Stimulated activated CD4-positive, alpha-beta T cell treated with anti-CD3 and anti-CD28 coated beads, Interleukin-4, amount 100 ng/mL, for 1 hour (primary cell): Measurements from ENCODE around the gene UNC119B.
A peak's percentile ranks its signal among the peaks of the same experiment; 100 is the strongest.
"Not testable (repeated sequence)": the region's sequence is repeated elsewhere in the genome, so short reads cannot be mapped to it uniquely, and the experiment has no call there.

Experiments
- DNase-seq: peaks from one replicate; pipeline ENCODE4 v3.0.0-alpha.2; 2020

The UNC119B gene

DNA sequence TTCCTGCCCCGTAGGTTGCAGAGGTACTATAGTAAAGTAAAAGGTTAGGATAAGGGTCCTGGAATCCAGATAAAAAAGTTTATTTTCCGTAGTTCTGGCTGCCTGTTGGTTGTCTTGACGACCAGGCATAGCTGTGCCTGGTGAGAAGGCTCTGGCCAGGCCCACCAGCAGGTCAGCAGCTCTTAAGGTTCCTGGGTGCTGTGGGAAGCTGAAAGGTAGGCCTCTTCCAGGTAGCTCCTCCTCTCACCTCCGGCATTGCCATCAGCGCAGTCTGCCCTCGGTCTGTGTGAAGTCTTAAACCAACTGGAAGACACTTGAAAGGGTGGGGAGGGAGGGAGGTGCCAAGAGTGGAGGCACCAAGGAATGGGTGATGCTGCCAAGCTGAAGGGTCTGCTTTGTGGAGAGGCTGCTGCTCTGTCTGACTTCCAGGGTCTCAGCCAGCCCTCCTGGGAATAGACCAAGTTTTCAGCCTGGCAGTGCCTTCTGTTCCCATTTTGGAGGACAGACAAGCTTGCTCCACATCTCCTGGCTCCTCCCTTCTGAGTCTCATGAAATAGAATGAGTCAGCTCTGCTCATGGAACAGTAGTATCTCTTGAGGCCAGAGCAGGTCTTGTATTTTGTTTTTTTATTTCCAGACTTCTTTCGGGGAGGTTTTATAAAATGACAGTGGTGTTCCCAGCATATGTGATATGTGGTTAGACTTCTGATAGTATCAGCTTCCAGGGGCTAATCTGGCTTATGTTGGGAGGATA, 10.2 kb downstream of the UNC119B start:
- DNase-seq = no peak

DNA sequence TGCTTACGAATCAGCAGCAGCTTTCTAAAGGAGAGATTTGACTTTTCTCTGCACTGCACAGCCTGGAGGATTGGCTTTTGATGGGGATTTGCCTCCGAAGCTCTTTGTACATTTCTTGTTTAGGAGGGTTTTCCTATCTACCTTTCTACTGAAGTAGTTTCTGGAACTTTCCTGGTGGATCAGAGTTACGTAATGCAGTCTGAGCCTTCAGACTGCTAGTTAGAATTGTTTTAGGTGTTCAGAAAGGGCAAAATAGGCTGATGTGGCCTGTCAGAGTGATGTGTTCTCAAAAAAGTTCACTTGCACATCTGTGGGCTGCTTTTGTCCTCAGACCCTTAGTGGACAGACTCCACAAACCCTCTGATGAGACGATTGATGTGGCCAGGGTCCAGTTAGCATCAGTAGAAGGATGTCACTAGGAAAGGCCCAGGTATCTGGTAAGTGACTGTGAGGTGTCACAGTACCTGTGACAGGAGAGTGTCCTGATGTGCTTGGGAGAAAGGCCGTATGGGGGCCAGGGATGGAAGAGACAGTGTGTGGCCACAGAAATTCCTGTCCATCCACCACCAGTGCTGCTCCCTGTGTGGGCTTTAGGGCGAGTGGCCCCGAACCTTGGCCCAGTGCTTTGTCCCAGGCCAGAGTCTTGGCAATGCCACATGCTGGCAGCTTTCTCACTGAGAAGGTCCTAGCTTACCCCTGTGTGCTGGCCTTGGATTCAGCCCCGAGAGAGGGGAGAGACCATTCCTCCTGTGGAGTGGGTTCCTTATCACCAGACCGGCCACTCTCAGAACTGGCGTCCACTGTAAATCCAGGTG, 10.9 kb downstream of the UNC119B start:
- no peak for DNase-seq

DNA sequence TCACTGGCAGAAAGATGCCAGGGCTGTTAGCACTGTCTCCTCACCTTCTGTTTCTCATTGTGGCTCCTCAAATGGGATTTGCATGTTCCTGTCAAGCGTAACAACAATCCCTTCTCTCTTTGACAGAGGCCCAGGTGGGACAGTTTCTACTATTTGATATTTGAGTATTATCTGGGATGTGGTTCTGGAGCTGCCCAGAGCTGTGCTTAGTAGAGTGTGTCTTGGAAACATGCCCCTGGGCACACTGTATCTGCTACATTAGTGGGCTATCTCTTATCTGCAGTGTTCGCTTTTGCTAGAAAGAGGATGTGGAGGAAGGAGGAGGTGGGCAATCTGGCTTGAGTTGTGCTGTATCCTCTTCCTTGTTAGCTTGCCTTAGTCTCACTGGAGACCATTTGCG, 11.6 kb downstream of the UNC119B start:
- no peak for DNase-seq

DNA sequence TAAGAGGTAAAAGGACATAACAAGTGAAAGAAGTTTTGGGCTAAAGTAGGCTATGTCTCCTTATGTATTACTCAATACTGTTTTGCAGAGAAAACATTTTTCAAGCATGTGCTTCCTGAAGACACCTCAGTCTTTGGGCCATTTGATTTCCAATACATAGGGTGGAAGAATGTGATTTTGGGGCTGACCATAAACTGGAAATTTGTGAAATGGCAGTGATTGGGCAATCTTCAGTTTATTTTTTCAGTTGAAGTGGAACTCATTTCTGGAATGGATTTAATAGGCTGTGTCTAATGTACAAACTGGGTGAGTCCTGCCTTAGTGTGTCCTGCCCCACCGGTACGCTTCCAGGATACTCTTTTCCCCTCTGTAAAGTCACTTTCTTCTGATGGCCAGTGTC, 12.5 kb downstream of the UNC119B start:
- no peak for DNase-seq

DNA sequence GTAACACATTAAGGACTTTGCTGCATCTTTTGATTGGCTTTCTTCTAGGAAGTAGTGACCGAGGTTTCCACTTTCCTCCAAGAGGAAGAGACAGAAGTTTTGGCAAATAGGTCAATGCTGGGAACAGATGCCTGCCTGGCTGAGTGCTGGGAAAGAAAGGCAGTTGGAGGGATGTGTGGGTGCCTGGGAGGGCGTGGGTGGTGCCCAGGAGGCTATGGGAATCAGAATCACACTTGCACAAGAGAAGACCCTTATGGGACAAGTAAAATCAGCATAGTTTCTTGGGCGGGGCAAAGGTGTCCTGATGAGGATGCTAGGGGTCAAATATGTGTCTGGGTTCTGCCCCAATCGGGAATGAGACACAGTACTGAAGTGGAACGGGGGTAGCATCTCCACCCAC, 14.5 kb downstream of the UNC119B start:
- DNase-seq = no peak

DNA sequence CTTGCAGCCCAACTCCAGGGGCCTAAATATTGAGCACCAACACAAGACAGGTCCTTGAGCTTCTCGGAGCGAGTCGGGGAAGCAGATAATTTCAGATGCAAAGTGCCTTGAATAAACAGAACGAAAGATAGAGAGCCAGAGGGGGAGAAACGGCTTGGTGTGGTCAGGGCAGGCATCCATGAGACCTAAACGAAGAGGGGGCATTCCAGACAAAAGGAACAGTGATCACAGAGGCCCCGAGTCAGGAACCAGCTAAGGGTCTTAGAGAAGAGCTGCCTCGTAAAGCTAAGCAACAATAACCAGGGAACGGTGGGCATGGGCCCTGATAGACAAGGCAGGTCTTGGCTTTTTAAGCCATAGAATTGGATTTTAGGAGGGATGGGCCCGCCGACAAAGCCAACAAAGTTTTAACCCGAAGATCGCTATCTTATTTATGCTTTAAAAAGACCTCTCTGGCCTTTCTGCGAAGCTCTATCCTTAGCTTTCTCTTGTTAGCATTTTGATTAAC, 14.9 kb downstream of the UNC119B start:
- no peak for DNase-seq

DNA sequence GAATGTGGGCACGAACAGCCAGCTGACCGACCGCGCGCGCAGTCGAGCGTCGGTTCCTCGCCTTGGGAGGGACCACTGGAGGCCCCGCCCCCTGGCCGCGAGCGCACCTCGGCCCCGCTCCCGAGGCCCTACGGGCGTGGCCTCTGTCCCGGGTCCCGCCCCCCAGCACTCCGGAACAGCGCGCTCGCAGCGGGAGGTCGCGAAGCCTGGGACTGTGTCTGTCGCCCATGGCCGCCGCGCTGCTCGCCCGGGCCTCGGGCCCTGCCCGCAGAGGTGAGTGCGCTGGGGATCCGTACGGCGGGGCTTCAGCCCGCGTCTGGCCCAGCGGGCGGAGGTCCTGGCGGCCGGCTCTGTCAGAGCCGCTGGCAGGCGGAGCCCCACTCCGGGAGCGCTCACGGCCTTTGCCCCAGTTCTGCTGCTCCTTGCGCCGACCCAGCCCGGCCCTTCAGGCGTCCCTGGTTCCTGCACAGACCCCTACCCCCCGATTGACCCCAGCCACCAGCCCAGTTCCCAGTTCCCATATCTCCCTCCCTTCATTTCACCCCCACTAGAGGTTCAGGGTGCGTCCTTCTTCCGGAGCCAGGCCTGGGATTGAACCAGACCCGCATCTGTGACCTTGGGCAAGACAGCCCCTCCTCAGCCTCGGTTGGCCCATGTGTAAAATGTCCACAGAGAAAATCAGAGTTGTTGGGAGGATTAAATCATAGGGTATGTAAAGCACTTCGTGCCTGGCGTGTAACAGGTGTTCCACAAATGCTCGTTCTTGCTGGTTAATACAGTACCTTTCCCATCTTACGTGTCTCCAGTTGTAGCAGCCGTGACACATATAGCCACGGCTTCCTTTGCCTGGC, 15.6 kb downstream of the UNC119B start, which contains the start of gene ACADS:
Gene ACADS (plus strand): TSS at position 168 of the 851 bp plus-strand sequence. CDS start 60 bp downstream, at position 228.
- DNase-seq = peak; percentile 93

DNA sequence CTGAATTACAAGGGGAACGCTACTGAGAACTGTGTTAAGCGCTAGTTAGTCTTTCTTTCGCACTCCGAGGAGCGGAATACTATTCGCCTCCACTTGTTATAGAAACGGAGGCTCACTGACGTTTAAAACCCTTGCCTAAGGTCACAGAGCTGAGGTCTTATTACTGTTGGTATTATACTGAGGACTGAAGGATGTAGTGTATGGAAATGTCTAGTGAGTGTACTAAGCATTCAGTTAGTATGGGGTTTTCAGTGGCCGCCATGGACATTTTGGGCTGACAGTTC, 16.2 kb downstream of the UNC119B start:
- DNase-seq = no peak

DNA sequence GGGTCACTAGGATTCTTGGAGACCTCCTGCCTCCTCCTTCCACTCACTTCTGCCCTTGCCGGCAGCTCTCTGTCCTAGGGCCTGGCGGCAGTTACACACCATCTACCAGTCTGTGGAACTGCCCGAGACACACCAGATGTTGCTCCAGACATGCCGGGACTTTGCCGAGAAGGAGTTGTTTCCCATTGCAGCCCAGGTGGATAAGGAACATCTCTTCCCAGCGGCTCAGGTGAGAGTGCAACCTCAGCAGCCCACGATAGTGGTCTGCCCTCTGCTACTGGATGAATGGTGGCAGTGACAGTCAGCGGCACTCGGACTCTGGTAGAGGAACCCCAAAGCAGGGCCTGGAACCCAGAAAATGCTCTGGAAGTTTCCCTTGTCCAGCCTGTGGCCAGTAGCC, 16.7 kb downstream of the UNC119B start:
- no peak for DNase-seq

DNA sequence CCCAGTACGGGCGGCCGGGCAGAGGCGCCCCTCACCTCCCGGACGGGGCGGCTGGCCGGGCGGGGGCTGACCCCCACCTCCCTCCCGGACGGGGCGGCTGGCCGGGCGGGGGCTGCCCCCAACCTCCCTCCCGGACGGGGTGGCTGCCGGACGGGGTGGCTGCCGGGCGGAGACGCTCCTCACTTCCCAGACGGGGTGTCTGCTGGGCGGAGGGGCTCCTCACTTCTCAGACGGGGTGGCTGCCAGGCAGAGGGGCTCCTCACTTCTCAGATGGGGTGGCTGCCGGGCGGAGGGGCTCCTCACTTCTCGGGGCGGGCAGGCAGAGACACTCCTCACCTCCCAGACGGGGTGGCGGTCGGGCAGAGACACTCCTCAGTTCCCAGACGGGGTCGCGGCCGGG, 21.9 kb downstream of the UNC119B start:
- DNase-seq = not testable (repeated sequence)

DNA sequence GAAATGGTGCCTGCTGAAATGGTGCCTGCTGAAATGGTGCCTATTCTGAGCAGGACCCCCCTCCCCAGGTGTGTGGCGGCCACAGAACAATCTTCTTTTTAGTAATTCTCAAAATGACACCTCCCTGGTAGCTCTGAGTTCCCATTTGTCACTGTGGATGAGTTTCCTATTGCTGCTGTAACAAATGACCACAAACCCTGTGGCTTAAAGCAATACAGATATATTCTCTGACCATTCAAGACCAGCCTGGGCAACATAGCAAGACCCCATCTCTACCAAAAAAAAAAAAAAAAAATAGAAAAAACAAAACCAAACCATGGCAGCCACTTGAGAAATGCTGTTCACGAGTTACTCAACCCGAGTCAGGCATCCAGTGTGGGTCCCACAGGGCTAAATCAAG, 23.3 kb downstream of the UNC119B start:
- DNase-seq = no peak

DNA sequence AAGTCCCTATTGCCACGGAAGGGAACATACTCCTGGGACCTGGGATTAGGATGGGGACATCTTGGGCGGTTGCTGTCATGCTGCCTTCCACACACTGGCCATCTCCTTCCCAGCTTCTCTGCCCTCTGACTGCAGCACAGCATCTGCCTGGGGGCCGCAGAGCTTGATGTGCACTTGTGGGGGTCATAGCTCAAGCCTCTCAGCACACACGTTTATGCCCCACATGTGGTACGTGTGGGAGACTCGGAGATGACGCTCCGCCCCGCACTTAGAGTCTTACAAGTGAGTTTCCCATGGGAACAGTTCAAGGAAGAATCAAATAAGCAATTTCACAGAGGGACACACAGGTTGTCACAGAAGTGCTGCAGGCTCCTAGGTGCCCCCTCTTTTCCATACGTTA, 24.0 kb downstream of the UNC119B start:
- no peak for DNase-seq

DNA sequence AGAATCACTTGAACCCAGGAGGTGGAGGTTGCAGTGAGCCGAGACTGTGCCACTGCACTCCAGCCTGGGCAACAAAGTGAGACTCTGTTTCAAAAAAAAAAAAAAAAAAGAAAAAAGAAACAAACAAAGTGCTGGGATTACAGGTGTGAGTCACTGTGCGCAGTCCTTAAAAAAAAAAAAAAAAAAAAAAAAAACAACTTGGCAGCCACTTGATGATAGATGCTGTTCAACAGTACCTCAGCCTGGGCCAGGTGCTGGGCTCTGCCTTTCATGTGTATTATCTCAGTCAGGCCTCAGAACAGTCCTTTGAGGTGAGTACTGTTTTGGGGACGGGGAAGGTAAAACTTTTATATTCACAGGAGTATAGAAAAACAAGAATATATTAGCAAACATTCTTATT, 24.9 kb downstream of the UNC119B start:
- DNase-seq = no peak

DNA sequence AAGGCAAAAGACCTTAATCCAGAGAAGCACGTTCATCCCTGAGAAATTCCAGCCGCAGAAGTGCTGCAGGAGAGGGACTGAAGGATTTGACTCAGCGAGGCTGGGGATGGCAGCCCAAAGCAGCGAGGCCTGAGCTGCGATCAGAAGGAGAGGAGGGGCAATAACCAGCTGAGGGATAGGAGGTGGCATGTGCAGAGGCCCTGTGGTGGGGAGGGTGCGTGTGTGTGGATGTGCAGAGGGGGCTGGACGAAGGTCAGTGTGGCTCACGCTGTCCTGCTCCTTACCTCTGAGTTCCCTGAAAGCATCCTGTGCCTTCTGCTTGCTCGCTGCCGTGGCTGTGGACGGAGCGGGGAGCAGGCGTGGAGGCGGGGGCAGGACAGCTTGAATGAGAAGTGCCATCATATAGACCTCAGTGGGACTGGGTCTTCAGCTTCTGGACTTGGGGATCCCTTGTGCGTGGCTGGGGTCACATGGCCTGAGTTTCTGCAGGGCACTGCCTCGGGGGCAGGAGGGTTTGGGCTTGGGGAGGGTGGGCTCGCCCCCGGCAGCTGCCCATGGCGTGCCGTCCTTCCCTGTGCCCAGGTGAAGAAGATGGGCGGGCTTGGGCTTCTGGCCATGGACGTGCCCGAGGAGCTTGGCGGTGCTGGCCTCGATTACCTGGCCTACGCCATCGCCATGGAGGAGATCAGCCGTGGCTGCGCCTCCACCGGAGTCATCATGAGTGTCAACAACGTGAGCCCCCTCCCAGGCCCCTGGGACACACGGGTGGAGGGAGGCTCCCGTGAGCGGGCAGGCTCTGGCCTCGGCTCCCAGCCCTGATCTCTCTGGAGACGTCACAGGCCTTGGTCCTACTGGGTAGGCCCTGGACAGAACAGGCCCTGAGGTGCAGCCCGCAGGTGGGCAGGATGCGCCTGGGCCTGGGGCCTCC, 26.4 kb downstream of the UNC119B start:
- DNase-seq = no peak

DNA sequence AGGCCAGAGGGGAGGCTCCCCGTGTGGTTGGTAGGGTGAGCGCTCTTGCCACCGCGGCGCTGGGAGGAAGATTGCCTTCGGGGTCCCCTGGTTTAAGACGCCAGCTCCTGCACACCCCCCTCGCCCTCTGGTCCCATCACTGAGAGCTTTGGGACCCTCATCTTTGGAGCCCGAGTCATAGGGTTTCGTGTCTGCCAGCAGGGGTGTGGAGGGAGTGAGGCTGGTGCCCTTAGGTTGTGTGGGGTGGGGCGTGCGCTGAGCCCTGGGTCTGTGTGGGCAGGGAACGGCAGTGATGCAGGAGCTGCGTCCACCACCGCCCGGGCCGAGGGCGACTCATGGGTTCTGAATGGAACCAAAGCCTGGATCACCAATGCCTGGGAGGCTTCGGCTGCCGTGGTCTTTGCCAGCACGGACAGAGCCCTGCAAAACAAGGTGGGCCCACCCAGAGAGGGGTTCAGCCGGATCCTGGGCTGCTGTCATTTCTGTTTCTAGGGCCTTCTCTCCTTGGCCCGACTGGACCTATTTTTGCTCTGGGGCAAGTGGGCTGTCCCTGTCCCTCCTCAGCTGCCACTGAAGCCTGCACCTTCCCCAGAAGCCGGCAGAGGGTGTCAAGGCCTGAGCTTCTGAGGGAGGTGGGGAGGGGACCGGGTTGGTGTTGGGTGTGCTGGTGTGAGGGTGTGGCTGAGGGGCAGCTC, 27.4 kb downstream of the UNC119B start:
- DNase-seq = no peak

DNA sequence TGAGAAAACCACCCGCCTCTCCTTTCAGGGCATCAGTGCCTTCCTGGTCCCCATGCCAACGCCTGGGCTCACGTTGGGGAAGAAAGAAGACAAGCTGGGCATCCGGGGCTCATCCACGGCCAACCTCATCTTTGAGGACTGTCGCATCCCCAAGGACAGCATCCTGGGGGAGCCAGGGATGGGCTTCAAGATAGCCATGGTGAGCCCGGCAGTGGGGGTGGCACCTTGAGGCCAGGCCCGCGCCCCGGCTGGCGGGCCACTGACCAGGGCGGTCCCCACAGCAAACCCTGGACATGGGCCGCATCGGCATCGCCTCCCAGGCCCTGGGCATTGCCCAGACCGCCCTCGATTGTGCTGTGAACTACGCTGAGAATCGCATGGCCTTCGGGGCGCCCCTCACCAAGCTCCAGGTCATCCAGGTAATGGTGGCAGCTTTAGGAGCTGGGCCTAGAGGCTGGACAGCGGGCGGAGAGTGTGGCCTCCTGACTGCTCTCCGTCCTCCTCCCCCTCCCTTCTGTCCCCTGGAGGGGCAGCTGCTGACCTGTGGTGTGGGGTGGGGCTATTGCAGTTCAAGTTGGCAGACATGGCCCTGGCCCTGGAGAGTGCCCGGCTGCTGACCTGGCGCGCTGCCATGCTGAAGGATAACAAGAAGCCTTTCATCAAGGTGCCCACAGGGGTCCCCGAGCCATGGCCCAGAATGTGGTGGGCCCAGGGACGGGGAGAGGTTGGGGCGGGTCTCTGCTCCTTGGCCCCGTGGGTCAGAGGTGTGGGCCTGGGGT, 28.2 kb downstream of the UNC119B start:
- no peak for DNase-seq

DNA sequence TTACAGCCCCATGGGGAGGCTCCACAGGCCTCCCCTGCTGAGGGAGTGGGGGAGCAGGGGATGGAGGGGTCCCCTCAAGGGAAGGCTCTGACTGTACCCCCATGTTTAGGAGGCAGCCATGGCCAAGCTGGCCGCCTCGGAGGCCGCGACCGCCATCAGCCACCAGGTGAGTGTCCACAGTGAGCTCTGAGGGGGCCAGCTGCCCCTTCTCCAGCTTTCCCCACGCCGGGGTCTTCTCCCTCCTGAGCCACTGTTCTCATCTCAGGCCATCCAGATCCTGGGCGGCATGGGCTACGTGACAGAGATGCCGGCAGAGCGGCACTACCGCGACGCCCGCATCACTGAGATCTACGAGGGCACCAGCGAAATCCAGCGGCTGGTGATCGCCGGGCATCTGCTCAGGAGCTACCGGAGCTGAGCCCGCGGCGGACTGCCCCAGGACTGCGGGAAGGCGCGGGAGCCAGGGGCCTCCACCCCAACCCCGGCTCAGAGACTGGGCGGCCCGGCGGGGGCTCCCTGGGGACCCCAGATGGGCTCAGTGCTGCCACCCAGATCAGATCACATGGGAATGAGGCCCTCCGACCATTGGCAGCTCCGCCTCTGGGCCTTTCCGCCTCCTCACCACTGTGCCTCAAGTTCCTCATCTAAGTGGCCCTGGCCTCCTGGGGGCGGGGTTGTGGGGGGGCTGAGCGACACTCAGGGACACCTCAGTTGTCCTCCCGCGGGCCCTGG, 28.9 kb downstream of the UNC119B start:
- no peak for DNase-seq

DNA sequence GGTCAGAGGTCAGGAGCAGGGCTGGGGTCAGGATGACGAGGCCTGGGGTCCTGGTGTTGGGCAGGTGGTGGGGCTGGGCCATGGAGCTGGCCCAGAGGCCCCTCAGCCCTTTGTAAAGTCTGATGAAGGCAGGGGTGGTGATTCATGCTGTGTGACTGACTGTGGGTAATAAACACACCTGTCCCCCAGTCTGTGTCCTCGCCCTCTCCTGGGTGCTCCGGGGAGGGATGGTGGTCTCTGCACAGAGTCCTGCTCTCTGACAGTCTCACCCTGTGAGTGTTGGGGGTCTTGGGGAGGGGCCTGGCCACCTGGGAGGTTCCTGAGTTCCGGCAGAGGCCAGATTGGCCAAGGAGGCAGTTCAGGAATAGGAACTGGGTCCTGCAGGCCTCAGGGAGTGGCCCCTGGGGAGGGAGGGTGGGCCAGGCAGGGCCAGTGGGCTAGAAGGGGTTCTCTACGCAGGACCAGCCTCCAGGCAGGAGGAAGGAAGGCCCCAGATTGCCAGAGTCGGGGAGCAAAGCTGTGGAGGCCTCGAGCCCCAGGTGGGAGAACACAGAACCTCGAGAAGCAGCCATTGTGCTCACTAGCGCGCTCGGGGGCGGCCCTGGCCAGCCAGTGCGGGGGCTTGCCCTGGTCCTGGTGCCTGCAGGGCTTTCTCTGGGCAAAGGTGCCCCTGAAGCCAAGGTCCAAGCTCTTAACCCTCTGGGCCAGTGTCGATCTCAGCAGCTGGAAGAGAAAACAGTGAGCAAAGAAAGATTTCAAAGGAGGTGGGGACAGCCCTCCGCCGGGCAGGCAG, 29.8 kb downstream of the UNC119B start:
- no peak for DNase-seq

DNA sequence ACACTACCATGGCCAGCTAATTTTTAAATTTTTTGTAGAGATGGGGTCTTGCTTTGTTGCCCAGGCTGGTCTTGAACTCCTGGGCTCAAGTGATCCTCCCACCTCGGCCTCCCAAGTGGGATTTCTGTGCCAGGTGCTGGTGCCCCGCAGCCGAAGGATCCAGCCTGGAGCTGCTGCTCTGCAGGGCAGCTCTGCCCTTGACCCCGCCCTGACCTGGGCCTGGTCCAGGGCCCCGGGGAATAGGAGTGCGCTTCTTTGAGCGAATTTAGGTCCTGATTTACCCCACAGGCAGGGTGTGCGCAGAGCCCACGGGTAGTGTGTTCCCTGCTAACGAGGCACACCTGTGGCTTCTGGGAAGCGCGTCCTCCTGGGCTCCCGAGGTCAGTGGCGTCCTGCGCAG, 30.6 kb downstream of the UNC119B start:
- DNase-seq = no peak
